Thoracic aorta (tissue), 2 donors: ENCODE data around the gene TMEM183A. TPM values are rescaled to one million over a fixed set of nuclear protein-coding genes. Genes with fewer than 3 reads are reported as not detected.

ENCODE experiments used
- ATAC-seq: fragments of 150-250 bp; one replicate; pipeline ENCODE4 v1.8.0; 2017; ENCODE audit warnings: low read depth; ENCODE audit not compliant: insufficient number of reproducible peaks, low FRiP score
- DNase-seq: peaks from one replicate; pipeline ENCODE4 v3.0.0-alpha.2; 2020; ENCODE audit warnings: low spot score
- H3K27ac ChIP-seq, 2 donors: fragments of 200-600 bp; sonication (generic); 1 replicate in 1 of 2; 2 replicates in 1 of 2; pipeline ENCODE4 v1.5.1; 2016; ENCODE audit warnings: mild to moderate bottlenecking in 2 of 2, moderate library complexity in 2 of 2
- H3K27me3 ChIP-seq: fragments of 200-600 bp; sonication (generic); replicated peaks from 2 replicates; pipeline ENCODE4 v1.6.0; 2016; ENCODE audit warnings: mild to moderate bottlenecking; ENCODE audit not compliant: insufficient read depth
- H3K36me3 ChIP-seq: fragments of 200-600 bp; sonication (generic); one replicate; pipeline ENCODE4 v1.5.1; 2016
- H3K4me1 ChIP-seq, 2 donors: fragments of 200-600 bp; sonication (generic); 1 replicate in 1 of 2; 2 replicates in 1 of 2; pipeline versions ENCODE4 v1.5.1 to v1.6.0; 2016; ENCODE audit warnings: low read depth in 2 of 2, mild to moderate bottlenecking in 1 of 2; ENCODE audit not compliant: control insufficient read depth in 1 of 2
- H3K4me3 ChIP-seq: fragments of 200-600 bp; sonication (generic); 2 replicates; pipeline ENCODE4 v1.5.1; 2016; ENCODE audit warnings: mild to moderate bottlenecking
- H3K9me3 ChIP-seq: fragments of 200-600 bp; sonication (generic); 2 replicates; pipeline ENCODE4 v1.5.1; 2016
- total RNA-seq, 2 donors: library from RNA; depleted of rRNA; stranded (reverse); fragments of >200 nt; gene quantifications; one replicate each; pipeline versions ENCODE4 v1.1.0 to v1.2.3, GENCODE V29; 2016
- TF ChIP-seq, protein P1 (sequence below): fragments of 200-600 bp; sonication (generic); IDR thresholded peaks from one replicate; pipeline ENCODE4 v1.5.1; 2019; ENCODE audit warnings: antibody characterized with exemption

TMEM183A gene
- total RNA-seq, 2 donors from 2014 or later = 54.3 to 72.6 TPM

DNA sequence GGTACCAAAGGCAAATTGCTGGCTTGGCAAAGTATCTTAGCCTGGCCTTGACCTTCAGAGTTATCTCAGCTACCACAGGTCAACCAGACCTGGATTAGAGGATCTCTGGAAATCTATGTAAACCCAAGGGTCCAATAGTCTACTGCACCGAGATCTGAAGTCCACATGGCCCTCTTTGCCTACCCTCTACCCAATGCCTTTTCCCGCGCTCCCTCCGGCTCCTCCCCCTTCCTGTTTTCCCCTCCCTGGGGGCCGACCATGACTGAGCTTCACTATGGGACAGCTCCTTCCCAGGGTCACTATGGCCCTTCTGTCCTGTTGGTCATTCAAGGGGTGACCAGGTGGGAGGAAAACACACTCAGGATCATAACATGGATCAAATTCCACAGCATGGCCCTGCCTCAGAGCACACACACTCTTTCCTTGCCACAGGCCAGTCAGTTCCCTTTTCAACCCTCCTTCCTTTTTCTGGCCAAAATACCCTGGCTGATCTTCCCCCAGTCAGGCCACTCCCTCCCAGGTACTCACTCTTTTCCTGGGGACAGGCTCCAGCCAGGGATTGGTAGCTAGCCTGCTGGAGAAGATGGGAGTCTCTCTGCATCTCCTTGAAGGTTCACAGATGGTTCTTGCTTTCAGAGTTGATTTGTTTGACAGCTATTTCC is 19.1 kb upstream of the TMEM183A start:
- no peak overlapping the region for H3K4me3 ChIP-seq
- H3K9me3 ChIP-seq = no peaks in the 10 kb centered on the region
- no peak for ATAC-seq
- TF ChIP-seq, protein P1, sequence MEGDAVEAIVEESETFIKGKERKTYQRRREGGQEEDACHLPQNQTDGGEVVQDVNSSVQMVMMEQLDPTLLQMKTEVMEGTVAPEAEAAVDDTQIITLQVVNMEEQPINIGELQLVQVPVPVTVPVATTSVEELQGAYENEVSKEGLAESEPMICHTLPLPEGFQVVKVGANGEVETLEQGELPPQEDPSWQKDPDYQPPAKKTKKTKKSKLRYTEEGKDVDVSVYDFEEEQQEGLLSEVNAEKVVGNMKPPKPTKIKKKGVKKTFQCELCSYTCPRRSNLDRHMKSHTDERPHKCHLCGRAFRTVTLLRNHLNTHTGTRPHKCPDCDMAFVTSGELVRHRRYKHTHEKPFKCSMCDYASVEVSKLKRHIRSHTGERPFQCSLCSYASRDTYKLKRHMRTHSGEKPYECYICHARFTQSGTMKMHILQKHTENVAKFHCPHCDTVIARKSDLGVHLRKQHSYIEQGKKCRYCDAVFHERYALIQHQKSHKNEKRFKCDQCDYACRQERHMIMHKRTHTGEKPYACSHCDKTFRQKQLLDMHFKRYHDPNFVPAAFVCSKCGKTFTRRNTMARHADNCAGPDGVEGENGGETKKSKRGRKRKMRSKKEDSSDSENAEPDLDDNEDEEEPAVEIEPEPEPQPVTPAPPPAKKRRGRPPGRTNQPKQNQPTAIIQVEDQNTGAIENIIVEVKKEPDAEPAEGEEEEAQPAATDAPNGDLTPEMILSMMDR = no peak
- no peaks in the 10 kb centered on the region for H3K36me3 ChIP-seq
- no peak for DNase-seq
- no peaks in the 10 kb centered on the region for H3K4me1 ChIP-seq
- H3K27me3 ChIP-seq = no peaks in the 10 kb centered on the region
- no peak overlapping the region for H3K27ac ChIP-seq

DNA sequence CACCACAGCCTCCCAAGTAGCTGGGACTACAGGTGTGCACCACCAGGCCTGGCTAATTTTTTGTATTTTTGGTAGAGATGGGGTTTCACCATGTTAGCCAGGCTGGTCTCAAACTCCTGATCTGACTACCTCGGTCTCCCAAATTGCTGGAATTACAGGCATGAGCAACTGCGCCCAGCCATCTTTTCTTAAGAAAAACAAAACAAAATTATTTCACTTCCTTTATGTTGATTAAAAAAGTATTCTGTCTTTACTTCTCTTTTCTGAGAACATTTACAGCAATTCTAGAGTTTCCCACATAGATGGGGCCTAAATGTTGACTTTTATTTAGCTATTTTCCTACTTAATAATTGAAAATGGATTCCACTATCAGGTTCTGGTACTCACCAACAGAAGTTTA is 17.3 kb upstream of the TMEM183A start:
- no peak for DNase-seq
- H3K4me3 ChIP-seq = no peak overlapping the region
- no peaks in the 10 kb centered on the region for H3K4me1 ChIP-seq
- H3K27ac ChIP-seq = no peak overlapping the region
- TF ChIP-seq, protein P1 = no peak
- H3K9me3 ChIP-seq = no peaks in the 10 kb centered on the region
- no peaks in the 10 kb centered on the region for H3K36me3 ChIP-seq
- no peaks in the 10 kb centered on the region for H3K27me3 ChIP-seq
- ATAC-seq = no peak

DNA sequence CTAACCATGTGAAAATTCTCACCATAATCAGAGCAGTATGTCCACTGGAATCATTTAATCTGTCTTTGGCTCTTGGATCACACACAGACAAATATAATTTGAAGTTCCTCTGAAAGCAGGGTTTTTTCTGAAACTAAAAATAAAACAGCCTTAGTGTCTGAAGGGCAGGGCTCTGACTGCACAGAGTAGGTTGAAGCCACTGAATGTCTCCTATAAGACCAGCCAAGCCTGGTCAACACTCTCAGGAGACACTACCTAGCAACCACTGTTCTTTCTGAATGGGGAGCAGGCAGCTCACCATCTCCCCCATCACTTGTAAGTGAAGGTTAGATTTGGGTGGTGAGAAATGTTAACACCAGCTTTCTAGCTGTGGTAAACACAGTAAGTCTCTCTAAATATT is 16.1 kb upstream of the TMEM183A start:
- Histone ChIP-seq H3K36me3 (no peaks in the 10 kb centered on the region), H3K9me3 (no peaks in the 10 kb centered on the region), H3K4me1 (no peaks in the 10 kb centered on the region), H3K27ac (no peak overlapping the region), H3K4me3 (no peak overlapping the region), H3K27me3 (no peaks in the 10 kb centered on the region)
- DNase-seq = no peak
- no peak for ATAC-seq
- TF ChIP-seq, protein P1 = no peak

DNA sequence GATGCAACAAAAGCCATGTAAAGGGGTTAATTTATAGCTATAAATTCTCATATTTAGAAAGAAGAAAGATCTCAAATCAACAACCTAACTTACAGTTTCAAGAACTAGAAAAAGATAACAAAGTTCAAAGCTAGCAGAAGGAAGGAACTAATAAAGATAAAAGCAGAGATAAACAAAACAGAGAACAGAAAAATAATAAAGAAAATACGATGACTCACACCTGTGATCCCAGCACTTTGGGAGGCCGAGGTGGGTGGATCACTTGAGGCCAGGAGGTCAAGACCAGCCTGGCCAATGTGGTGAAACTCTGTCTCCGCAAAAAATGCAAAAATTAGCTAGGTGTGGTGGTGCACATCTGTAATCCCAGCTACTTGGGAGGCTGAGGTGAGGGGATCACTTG is 12.4 kb upstream of the TMEM183A start:
- TF ChIP-seq, protein P1 = no peak
- no peak overlapping the region for H3K27ac ChIP-seq
- DNase-seq (no peak), ATAC-seq (no peak)
- H3K36me3 ChIP-seq = no peaks in the 10 kb centered on the region
- no peaks in the 10 kb centered on the region for H3K4me1 ChIP-seq
- H3K27me3 ChIP-seq = no peaks in the 10 kb centered on the region
- no peak overlapping the region for H3K4me3 ChIP-seq
- no peaks in the 10 kb centered on the region for H3K9me3 ChIP-seq

DNA sequence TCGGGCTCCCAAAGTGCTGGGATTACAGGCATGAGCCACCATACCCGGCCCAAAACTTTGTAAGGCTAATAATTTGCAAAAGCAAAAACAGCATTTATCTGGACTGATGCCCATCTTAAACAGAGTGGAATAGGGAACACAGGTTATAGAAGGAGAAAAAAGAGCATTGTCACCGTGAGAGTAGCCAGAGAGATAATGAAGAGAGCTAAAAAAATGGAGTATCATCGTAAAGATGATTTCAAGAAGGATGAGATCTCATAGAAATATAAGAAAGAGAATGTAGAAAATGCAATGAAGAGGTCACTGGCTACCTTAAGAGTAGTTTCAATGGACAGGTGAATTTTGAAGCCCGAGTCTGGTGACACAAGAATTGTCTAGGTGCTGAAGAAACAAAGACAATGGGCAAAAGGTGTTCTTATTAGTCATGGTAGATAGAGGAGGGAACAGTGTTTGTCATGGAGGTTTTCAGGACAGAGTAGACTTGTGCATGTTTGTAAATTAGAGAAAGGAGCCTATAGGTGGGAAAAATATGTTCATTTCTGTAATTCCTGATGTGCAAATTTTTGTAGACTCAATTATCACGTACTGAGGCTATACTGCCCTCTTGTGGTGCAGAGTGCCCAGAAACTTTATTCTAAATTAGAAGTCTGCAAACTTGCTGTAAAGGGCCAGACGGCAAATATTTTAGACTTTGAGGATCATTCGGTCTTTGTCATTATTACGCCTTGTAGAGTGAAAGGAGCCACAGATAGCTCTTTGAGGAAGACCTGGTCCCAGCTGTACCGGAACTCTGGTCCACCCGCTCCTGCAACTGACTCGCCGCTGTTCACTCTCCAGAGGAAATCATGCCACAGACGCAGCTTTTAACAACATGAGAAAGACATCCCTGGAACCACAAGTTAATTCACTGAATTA is 8.1 kb upstream of the TMEM183A start:
- H3K9me3 ChIP-seq = no peaks in the 10 kb centered on the region
- H3K27ac ChIP-seq = no peak overlapping the region
- ATAC-seq (peak; percentile 20), DNase-seq (peak; percentile 17)
- peak overlapping the region; percentile 15 for H3K4me3 ChIP-seq
- no peaks in the 10 kb centered on the region for H3K36me3 ChIP-seq
- no peaks in the 10 kb centered on the region for H3K4me1 ChIP-seq
- TF ChIP-seq, protein P1 = peak; percentile 72
- no peaks in the 10 kb centered on the region for H3K27me3 ChIP-seq
